DND-41 (cell line): ENCODE results near the gene STAT5B.

Experiments
- EZH2 ChIP-seq: IDR thresholded peaks from 3 replicates; pipeline ENCODE4 v1.6.1; 2012; ENCODE audit warnings: borderline replicate concordance, low read depth, mild to moderate bottlenecking, moderate library complexity, low read length, inconsistent platforms; ENCODE audit not compliant: severe bottlenecking
- TF ChIP-seq, protein P1 (sequence below): IDR thresholded peaks from 2 replicates; pipeline ENCODE4 v1.5.1; 2012; ENCODE audit warnings: borderline replicate concordance, low read length, moderate library complexity, mild to moderate bottlenecking; ENCODE audit not compliant: poor library complexity, severe bottlenecking; ENCODE audit errors: extremely low read depth

DNA sequence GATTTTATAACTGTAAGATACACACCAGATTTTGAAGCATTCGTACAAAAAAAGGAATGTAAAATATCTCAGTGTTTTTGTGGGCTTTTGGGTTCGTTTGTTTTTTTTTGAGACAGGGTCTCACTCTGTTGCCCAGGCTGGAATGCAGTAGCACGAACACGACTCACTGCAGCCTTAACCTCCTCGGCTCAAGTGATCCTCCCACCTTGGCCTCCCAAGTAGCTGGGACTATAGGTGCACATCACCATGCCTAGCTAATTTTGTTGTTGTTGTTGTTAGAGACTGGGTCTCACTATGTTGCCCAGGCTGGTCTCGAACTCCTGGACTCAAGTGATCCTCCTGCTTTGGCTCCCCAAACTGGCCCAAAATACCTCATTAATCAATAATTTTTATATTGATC, 15.9 kb downstream of the STAT5B start:
- TF ChIP-seq EZH2 = no peak
- TF ChIP-seq, protein P1, sequence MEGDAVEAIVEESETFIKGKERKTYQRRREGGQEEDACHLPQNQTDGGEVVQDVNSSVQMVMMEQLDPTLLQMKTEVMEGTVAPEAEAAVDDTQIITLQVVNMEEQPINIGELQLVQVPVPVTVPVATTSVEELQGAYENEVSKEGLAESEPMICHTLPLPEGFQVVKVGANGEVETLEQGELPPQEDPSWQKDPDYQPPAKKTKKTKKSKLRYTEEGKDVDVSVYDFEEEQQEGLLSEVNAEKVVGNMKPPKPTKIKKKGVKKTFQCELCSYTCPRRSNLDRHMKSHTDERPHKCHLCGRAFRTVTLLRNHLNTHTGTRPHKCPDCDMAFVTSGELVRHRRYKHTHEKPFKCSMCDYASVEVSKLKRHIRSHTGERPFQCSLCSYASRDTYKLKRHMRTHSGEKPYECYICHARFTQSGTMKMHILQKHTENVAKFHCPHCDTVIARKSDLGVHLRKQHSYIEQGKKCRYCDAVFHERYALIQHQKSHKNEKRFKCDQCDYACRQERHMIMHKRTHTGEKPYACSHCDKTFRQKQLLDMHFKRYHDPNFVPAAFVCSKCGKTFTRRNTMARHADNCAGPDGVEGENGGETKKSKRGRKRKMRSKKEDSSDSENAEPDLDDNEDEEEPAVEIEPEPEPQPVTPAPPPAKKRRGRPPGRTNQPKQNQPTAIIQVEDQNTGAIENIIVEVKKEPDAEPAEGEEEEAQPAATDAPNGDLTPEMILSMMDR = no peak
